Mucosa of rectum (tissue), 2 donors: Measurements from ENCODE around the gene ATP6V1F.

Experiments used
- H3K27ac ChIP-seq, 2 donors: one replicate each; pipeline ENCODE4 v1.7.0; 2013; ENCODE audit warnings: inconsistent platforms in 2 of 2, low read depth in 2 of 2, low read length in 2 of 2
- H3K27me3 ChIP-seq, 2 donors: one replicate each; pipeline ENCODE4 v1.7.0; 2013; ENCODE audit warnings: low read length in 2 of 2; ENCODE audit not compliant: control insufficient read depth in 2 of 2, insufficient read depth in 2 of 2
- H3K36me3 ChIP-seq, 2 donors: one replicate each; pipeline ENCODE4 v1.7.0; 2013; ENCODE audit warnings: low read length in 2 of 2; ENCODE audit not compliant: control insufficient read depth in 2 of 2, insufficient read depth in 2 of 2
- H3K4me1 ChIP-seq, 2 donors: one replicate each; pipeline ENCODE4 v1.7.0; 2013; ENCODE audit warnings: low read length in 2 of 2, mild to moderate bottlenecking in 1 of 2; ENCODE audit not compliant: control insufficient read depth in 2 of 2, insufficient read depth in 2 of 2
- H3K4me3 ChIP-seq, 2 donors: one replicate each; pipeline ENCODE4 v1.7.0; 2013; ENCODE audit warnings: low read length in 2 of 2
- H3K9ac ChIP-seq, 2 donors: one replicate each; pipeline ENCODE4 v1.7.0; 2013; ENCODE audit warnings: low read length in 2 of 2, low read depth in 1 of 2, mild to moderate bottlenecking in 1 of 2
- H3K9me3 ChIP-seq, 2 donors: one replicate each; pipeline ENCODE4 v1.7.0; 2013; ENCODE audit warnings: low read length in 2 of 2; ENCODE audit not compliant: control insufficient read depth in 2 of 2
- donor health status: healthy.
- donor health status: Normal muscosa, but diverticular disease.

The ATP6V1F gene

GRCh38 chr7:128868624-128869137, 6.0 kb downstream of the ATP6V1F start:
- Histone ChIP-seq H3K9ac (peak overlapping the region; percentile 24 to 67), H3K27ac (peak overlapping the region; percentile 48 to 59)

GRCh38 chr7:128869138-128869943, 6.7 kb downstream of the ATP6V1F start:
- peaks cover 9 to 10% of the 10 kb centered on the region in 2 donors for H3K4me1 ChIP-seq
- H3K36me3 ChIP-seq, result peaks cover 10 to 18% of the 10 kb centered on the region in 2 donors
- no peaks in the 10 kb centered on the region for H3K27me3 ChIP-seq
- no peaks in the 10 kb centered on the region for H3K9me3 ChIP-seq
- peak overlapping the region; percentile 41 to 67 for H3K9ac ChIP-seq
- peak overlapping the region; percentile 48 to 59 for H3K27ac ChIP-seq
- H3K4me3 ChIP-seq, result peak overlapping the region; percentile 52 to 66

More at GRCh38 chr7:128868624-128869137, 6.0 kb downstream of the ATP6V1F start:
- Histone ChIP-seq H3K9me3 (no peaks in the 10 kb centered on the region), H3K4me3 (peak overlapping the region; percentile 52 to 66), H3K4me1 (peaks cover 10 to 14% of the 10 kb centered on the region in 2 donors), H3K27me3 (no peaks in the 10 kb centered on the region), H3K36me3 (peaks cover 10 to 18% of the 10 kb centered on the region in 2 donors)

DNA sequence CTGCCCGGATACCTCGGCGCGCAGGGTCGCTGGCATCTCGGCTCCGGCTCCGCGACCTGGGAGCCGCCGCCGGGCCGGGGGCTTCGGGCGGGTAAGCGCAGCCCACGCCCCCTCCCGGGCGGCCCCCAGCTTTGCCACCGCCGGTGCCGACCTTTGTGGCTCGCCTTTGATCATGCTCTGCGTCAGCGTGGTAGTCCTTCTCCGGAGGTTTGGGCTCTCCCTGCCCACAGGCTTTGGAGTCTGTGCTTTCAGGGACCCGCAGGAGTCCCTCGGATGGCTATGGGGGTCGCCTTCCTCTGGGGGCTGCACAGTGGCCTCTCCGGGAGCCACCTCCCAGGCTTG, 7.3 kb downstream of the ATP6V1F start:
- H3K27ac ChIP-seq, result no peak overlapping the region
- peak overlapping the region; percentile 52 to 66 for H3K4me3 ChIP-seq
- H3K9ac ChIP-seq, result peak overlapping the region; percentile 17 to 67
- peaks cover 12 to 14% of the 10 kb centered on the region in 2 donors for H3K4me1 ChIP-seq
- H3K36me3 ChIP-seq, result peaks cover 8 to 16% of the 10 kb centered on the region in 2 donors
- H3K27me3 ChIP-seq, result no peaks in the 10 kb centered on the region
- no peaks in the 10 kb centered on the region for H3K9me3 ChIP-seq

DNA sequence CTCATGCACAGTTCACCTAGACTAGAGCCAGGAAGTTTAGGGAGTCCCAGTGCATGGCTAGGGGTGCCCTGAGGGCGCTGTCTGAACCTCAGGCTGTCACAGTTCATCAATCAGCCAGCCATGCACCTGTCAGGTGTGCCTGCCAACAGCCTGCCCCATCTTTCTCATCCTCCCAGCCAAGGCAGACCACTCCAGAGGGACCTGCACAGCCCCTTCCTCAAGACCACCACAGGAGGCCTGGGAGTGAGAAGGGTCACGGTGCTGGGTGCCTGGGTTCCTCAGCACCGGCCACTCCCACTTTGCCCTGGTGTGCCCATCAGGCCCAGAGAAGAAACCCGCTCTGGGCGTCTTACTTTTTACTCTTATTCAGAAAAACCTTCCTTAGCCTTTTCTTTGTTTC, 8.4 kb downstream of the ATP6V1F start:
- no peak overlapping the region for H3K9ac ChIP-seq

DNA sequence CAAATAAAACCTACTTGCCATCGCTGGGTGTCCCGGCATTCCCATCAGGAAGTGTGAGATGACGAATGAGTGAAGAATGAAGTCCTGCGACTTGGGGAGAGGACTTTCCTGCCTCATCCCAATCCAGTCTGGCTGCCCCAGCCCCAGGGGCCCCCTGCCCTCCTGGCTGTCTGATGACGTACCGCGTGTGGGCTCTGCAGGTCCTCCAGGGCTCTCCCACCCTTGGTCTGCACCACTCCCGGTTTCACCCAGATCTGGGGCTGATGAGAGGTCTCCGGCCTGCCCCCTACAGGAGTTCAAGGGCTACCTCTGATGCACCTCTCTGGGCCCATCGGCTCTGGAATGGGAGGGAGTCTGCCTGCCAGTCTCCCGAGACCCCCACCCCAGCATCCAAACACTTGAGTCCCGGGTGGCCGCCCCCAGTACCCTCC, 9.8 kb downstream of the ATP6V1F start:
- Histone ChIP-seq H3K9me3 (no peaks in the 10 kb centered on the region), H3K27ac (no peak overlapping the region), H3K4me1 (peaks cover 23 to 27% of the 10 kb centered on the region in 2 donors), H3K9ac (no peak overlapping the region), H3K27me3 (no peaks in the 10 kb centered on the region), H3K36me3 (no peaks in the 10 kb centered on the region), H3K4me3 (no peak overlapping the region)

More for the DNA sequence above, 8.4 kb downstream of the ATP6V1F start:
- no peaks in the 10 kb centered on the region for H3K9me3 ChIP-seq
- H3K4me3 ChIP-seq, result no peak overlapping the region
- H3K27ac ChIP-seq, result no peak overlapping the region
- H3K36me3 ChIP-seq, result peaks cover 0 to 5% of the 10 kb centered on the region in 2 donors
- H3K27me3 ChIP-seq, result no peaks in the 10 kb centered on the region
- H3K4me1 ChIP-seq, result peaks cover 17 to 18% of the 10 kb centered on the region in 2 donors

GRCh38 chr7:128873234-128873633, 10.6 kb downstream of the ATP6V1F start:
- H3K4me1 ChIP-seq, result peaks cover 23 to 27% of the 10 kb centered on the region in 2 donors
- no peak overlapping the region for H3K4me3 ChIP-seq
- no peaks in the 10 kb centered on the region for H3K9me3 ChIP-seq
- H3K27ac ChIP-seq, result no peak overlapping the region
- H3K9ac ChIP-seq, result no peak overlapping the region
- H3K27me3 ChIP-seq, result no peaks in the 10 kb centered on the region
- no peaks in the 10 kb centered on the region for H3K36me3 ChIP-seq

DNA sequence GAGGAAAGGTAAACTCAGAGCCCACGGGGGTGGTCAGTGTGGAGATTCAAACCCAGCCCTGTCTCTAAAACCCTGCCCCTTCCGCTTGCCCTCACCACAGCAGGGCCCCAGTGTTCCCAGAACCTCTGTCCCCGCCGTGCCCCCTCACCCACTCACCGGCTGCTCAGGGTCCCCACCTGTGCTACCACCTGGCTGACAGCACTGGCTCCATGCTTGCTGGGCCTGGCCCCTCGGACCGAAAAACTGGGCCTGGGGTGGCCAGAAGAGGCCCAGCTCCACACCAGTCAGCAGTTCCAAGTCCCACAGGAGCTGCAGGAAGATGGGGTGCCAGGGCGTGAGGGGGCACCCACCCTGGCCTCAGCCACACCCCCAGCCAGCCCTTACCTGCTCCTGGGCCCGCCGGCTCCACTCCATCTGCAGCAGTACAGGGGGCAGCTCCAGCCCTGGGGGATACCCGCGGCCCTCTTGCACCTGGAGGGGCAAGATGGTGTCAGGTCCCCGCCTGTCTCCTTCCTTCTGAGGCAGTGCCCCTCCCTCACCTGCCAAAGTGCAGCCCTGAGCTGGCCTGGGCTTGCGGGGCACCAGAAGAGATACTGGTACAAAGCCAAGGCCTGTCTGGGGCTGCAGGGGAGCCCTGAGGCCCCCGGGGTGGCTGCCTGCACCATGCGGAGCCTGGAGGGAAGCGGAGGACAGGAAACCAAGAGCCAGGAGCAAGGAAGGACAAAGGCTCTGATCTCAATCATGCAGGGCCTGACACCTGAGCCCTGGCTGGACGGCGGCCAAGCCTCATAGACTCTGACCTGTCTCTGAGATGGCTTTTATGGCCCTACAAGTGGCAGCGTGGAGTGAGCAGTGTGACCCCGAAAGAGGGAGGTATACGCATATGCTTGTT, 11.7 kb downstream of the ATP6V1F start:
- Histone ChIP-seq H3K9ac (peak overlapping the region in 1 of 2 donors; percentile 58), H3K27ac (peak overlapping the region in 1 of 2 donors; percentile 54), H3K4me3 (peak overlapping the region; percentile 28 to 53), H3K9me3 (no peaks in the 10 kb centered on the region), H3K27me3 (no peaks in the 10 kb centered on the region), H3K36me3 (no peaks in the 10 kb centered on the region), H3K4me1 (peaks cover 19 to 22% of the 10 kb centered on the region in 2 donors)

- Histone ChIP-seq H3K27ac (no peak overlapping the region), H3K27me3 (no peaks in the 10 kb centered on the region), H3K9ac (no peak overlapping the region), H3K9me3 (no peaks in the 10 kb centered on the region), H3K4me1 (peaks cover 16 to 19% of the 10 kb centered on the region in 2 donors), H3K4me3 (no peak overlapping the region), H3K36me3 (no peaks in the 10 kb centered on the region)
Measured at GRCh38 chr7:128875523-128875948, 12.9 kb downstream of the ATP6V1F start.

DNA sequence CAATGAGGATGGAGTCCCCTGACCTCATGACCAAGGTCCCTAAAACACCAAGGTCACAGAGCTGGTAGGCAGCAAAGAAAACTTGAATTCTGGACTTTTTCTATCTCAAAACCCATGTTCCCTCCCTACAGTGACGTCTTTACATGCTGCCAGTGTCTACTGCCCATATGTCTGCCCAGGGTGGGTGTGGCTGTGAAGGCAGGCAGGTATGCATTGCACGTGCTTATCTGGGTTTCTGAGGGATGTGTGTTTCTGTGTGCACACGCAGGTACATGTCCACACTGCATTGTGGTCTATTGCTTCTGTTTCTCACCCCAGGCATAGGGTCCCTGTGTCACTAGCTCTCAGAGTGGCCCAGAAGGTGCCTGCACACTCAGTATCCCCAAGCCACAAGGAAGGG, 13.5 kb downstream of the ATP6V1F start:
- Histone ChIP-seq H3K9ac (no peak overlapping the region), H3K27ac (no peak overlapping the region), H3K4me1 (peaks cover 16 to 19% of the 10 kb centered on the region in 2 donors)

More for the DNA sequence above, 13.5 kb downstream of the ATP6V1F start:
- H3K27me3 ChIP-seq, result no peaks in the 10 kb centered on the region
- H3K9me3 ChIP-seq, result no peaks in the 10 kb centered on the region
- H3K36me3 ChIP-seq, result no peaks in the 10 kb centered on the region
- H3K4me3 ChIP-seq, result no peak overlapping the region
